GM12878 (cell line): ENCODE results near the gene COQ4. TPM values are rescaled to one million over a fixed set of nuclear protein-coding genes. Genes with fewer than 3 reads are reported as not detected.

Experiments
- CHD1 ChIP-seq: IDR thresholded peaks from 2 replicates; pipeline ENCODE4 v1.6.1; 2012; ENCODE audit warnings: low read depth, low read length, improper control_type of control experiment
- CHD2 ChIP-seq: IDR thresholded peaks from 2 replicates; pipeline ENCODE4 v1.6.1; 2011; ENCODE audit warnings: low read depth, low read length, improper control_type of control experiment, borderline replicate concordance
- CTCF ChIP-seq, 3 experiments: IDR thresholded peaks in 2 of 3; conservative IDR thresholded peaks in 1 of 3; 2 replicates each; pipeline ENCODE4 v1.5.1; 2011; ENCODE audit warnings: low read depth in 3 of 3, low read length in 3 of 3, mild to moderate bottlenecking in 3 of 3, control low read depth in 2 of 3, moderate library complexity in 2 of 3, inconsistent platforms in 1 of 3, mixed read lengths in 1 of 3; ENCODE audit not compliant: control insufficient read depth in 2 of 3, insufficient read depth in 1 of 3; ENCODE audit errors: extremely low read depth in 1 of 3
- E2F8 ChIP-seq: fragments of 450-650 bp; IDR thresholded peaks from 2 replicates; pipeline ENCODE4 v1.6.1; 2018; ENCODE audit warnings: mild to moderate bottlenecking, low read depth, moderate library complexity; ENCODE audit not compliant: partially characterized antibody
- FOXM1 ChIP-seq: IDR thresholded peaks from 2 replicates; pipeline ENCODE4 v1.6.1; 2012; ENCODE audit warnings: low read depth, mild to moderate bottlenecking, inconsistent platforms, low read length, moderate library complexity
- MLLT1 ChIP-seq: fragments of 450-650 bp; IDR thresholded peaks from 2 replicates; pipeline ENCODE4 v1.6.1; 2016; ENCODE audit warnings: mild to moderate bottlenecking
- NR2F1 ChIP-seq: fragments of 450-650 bp; conservative IDR thresholded peaks from 2 replicates; pipeline ENCODE4 v1.6.1; 2017; ENCODE audit warnings: mild to moderate bottlenecking
- RELA ChIP-seq: fragments of 450-650 bp; IDR thresholded peaks from 2 replicates; pipeline ENCODE4 v1.8.0; 2014; ENCODE audit warnings: borderline replicate concordance; ENCODE audit not compliant: partially characterized antibody
- RUNX3 ChIP-seq: IDR thresholded peaks from 2 replicates; pipeline ENCODE4 v1.6.1; 2012; ENCODE audit warnings: low read length, inconsistent platforms
- SMARCA5 ChIP-seq: fragments of 450-650 bp; IDR thresholded peaks from 2 replicates; pipeline ENCODE4 v1.6.1; 2017; ENCODE audit warnings: mild to moderate bottlenecking
- TAF1 ChIP-seq: IDR thresholded peaks from 2 replicates; pipeline ENCODE4 v1.6.1; 2011; ENCODE audit warnings: mild to moderate bottlenecking, low read depth, low read length, borderline replicate concordance
- YBX1 ChIP-seq: fragments of 450-650 bp; IDR thresholded peaks from 2 replicates; pipeline ENCODE4 v1.6.1; 2016; ENCODE audit warnings: antibody characterized with exemption
- ZBTB40 ChIP-seq: fragments of 450-650 bp; IDR thresholded peaks from 2 replicates; pipeline ENCODE4 v1.6.1; 2016; ENCODE audit warnings: mild to moderate bottlenecking, moderate library complexity, borderline replicate concordance
- polyA plus RNA-seq, 11 experiments: library from polyadenylated mRNA; depleted of rRNA in 4 of 11; unstranded in 6 of 11; stranded (reverse) in 5 of 11; fragments of >200 nt; fragmentation: Nextera tagmentation in 4 of 11; fragmentation: Illumina TruSeq in 1 of 11; extraction: Ambion mirVana in 4 of 11; extraction: Trizol in 1 of 11; gene quantifications; 1 replicate in 1 of 11; 2 replicates in 10 of 11; pipeline versions ENCODE4 v1.2.1 to v1.2.3, GENCODE V29; 2011 to 2016; ENCODE audit warnings: inconsistent platforms in 2 of 11, missing spikeins in 2 of 11, low read depth in 1 of 11
- total RNA-seq, 4 experiments: library from RNA; depleted of rRNA in 3 of 4; stranded (reverse); fragments of >200 nt in 3 of 4; fragmentation: Illumina TruSeq in 1 of 4; extraction: Trizol in 1 of 4; gene quantifications; 2 replicates each; pipeline versions ENCODE4 v1.2.1 to v1.2.3, GENCODE V29; 2013 to 2021
- TF ChIP-seq, protein P1 (sequence below): fragments of 450-650 bp; formaldehyde crosslinking; IDR thresholded peaks from 2 replicates; pipeline ENCODE4 v1.4.0; 2022; ENCODE audit warnings: mild to moderate bottlenecking, moderate library complexity
- TF ChIP-seq, protein P2 (sequence below): IDR thresholded peaks from 2 replicates; pipeline ENCODE4 v1.6.1; 2012; ENCODE audit warnings: low read depth, low read length, improper control_type of control experiment

The COQ4 gene
- total and polyA plus RNA-seq, 10 of the 15 experiments (the other 5 are each of a cell fraction or from before 2014, with no cell fraction given) = 3.8 to 64.1 (median 38.6) TPM

DNA sequence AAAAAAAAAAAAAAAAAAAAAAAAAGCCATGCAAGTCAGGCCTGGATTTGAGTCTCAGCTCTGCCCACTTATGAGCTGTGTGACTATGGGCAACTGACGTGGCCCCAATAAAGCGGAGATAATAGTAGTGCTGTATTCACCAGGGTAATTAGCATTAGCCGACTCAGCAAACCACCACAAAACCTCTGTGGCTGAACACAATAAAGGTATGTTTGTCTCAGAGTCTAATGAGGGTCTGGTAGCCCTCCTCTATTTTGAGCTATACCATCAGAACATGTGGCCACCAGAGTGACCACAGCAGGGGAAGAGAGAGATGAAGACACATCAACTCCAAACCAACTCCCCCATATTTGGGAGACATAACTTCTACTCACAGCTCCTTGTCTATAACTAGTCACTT lies 30.6 kb upstream of the COQ4 start (continued):
- TF ChIP-seq ZBTB40 (0 out of 2 replicates have a peak, but pooled peaks have one; percentile 23), RELA (no peak), RUNX3 (peak; percentile 18; the same call in 1 of the 2 replicates), CHD1 (no peak), CTCF (IDR thresholded peaks at IDR 0.05 in 2 of 3, conservative IDR thresholded peaks at IDR 0.05 in 1 of 3; ENCODE audit: control insufficient read depth in 2 of 3, extremely low read depth in 1 of 3, insufficient read depth in 1 of 3, low read depth in 3 of 3, low read length in 3 of 3) (no peak), SMARCA5 (no peak), YBX1 (no peak), E2F8 (no peak), MLLT1 (peak; percentile 69; the same call in 1 of the 2 replicates), FOXM1 (no peak), TAF1 (no peak), CHD2 (no peak), NR2F1 (no peak)
- TF ChIP-seq, protein P1, sequence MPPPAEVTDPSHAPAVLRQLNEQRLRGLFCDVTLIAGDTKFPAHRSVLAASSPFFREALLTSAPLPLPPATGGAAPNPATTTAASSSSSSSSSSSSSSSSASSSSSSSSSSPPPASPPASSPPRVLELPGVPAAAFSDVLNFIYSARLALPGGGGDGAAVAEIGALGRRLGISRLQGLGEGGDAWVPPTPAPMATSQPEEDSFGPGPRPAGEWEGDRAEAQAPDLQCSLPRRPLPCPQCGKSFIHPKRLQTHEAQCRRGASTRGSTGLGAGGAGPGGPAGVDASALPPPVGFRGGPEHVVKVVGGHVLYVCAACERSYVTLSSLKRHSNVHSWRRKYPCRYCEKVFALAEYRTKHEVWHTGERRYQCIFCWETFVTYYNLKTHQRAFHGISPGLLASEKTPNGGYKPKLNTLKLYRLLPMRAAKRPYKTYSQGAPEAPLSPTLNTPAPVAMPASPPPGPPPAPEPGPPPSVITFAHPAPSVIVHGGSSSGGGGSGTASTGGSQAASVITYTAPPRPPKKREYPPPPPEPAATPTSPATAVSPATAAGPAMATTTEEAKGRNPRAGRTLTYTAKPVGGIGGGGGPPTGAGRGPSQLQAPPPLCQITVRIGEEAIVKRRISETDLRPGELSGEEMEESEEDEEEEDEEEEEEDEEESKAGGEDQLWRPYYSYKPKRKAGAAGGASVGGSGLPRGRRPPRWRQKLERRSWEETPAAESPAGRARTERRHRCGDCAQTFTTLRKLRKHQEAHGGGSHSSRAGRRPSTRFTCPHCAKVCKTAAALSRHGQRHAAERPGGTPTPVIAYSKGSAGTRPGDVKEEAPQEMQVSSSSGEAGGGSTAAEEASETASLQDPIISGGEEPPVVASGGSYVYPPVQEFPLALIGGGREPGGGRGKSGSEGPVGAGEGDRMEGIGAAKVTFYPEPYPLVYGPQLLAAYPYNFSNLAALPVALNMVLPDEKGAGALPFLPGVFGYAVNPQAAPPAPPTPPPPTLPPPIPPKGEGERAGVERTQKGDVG (CRISPR knock-in tag) = no peak
- TF ChIP-seq, protein P2, sequence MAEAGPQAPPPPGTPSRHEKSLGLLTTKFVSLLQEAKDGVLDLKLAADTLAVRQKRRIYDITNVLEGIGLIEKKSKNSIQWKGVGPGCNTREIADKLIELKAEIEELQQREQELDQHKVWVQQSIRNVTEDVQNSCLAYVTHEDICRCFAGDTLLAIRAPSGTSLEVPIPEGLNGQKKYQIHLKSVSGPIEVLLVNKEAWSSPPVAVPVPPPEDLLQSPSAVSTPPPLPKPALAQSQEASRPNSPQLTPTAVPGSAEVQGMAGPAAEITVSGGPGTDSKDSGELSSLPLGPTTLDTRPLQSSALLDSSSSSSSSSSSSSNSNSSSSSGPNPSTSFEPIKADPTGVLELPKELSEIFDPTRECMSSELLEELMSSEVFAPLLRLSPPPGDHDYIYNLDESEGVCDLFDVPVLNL = no peak
